Stimulated activated memory B cell treated with anti-CD40 and anti-IgM and Interleukin-4, amounts not matched to agents 10 μg/mL and 1 μg/mL and 100 μg/mL, for 72 hours (primary cell): ENCODE measurements around the gene LPIN2.
A peak's percentile ranks its signal among the peaks of the same experiment; 100 is the strongest.
"Not testable (repeated sequence)": the region's sequence is repeated elsewhere in the genome, so short reads cannot be mapped to it uniquely, and the experiment has no call there.

ENCODE experiments used
- ATAC-seq: fragments of 150-1000 bp; cut with Tn5 transposase; 2 replicates; pipeline ENCODE4 v1.10.0; 2021
- H3K27ac Mint-ChIP-seq: one replicate; pipeline ENCODE4 v1.8.0; 2022; ENCODE audit warnings: mild to moderate bottlenecking, mixed read lengths
- H3K27me3 Mint-ChIP-seq: one replicate; pipeline ENCODE4 v1.8.0; 2022; ENCODE audit warnings: mixed read lengths
- H3K36me3 Mint-ChIP-seq: one replicate; pipeline ENCODE4 v1.8.0; 2022; ENCODE audit warnings: mixed read lengths
- H3K4me1 Mint-ChIP-seq: one replicate; pipeline ENCODE4 v1.8.0; 2022; ENCODE audit warnings: mixed read lengths
- H3K4me3 Mint-ChIP-seq: one replicate; pipeline ENCODE4 v1.8.0; 2022; ENCODE audit warnings: mild to moderate bottlenecking, moderate library complexity, mixed read lengths
- H3K9me3 Mint-ChIP-seq: one replicate; pipeline ENCODE4 v1.8.0; 2022; ENCODE audit warnings: mixed read lengths

Gene LPIN2

GRCh38 chr18:3051718-3052410 is 38.9 kb upstream of the LPIN2 start:
- H3K36me3 Mint-ChIP-seq, result peaks cover 6% of the 10 kb centered on the region
- H3K4me3 Mint-ChIP-seq, result no peak overlapping the region
- no peaks in the 10 kb centered on the region for H3K4me1 Mint-ChIP-seq
- H3K27me3 Mint-ChIP-seq, result peaks cover 26% of the 10 kb centered on the region
- no peak for ATAC-seq
- peaks cover 10% of the 10 kb centered on the region for H3K9me3 Mint-ChIP-seq
- no peak overlapping the region for H3K27ac Mint-ChIP-seq

- H3K4me3 Mint-ChIP-seq, H3K27ac Mint-ChIP-seq, H3K9me3 Mint-ChIP-seq, ATAC-seq, H3K4me1 Mint-ChIP-seq, H3K36me3 Mint-ChIP-seq: not testable (repeated sequence)
- H3K27me3 Mint-ChIP-seq, result peaks cover 18% of the 10 kb centered on the region
Measured at GRCh38 chr18:3049897-3050454, 37.0 kb upstream of the LPIN2 start.

- no peaks in the 10 kb centered on the region for H3K36me3 Mint-ChIP-seq
- peaks cover 6% of the 10 kb centered on the region for H3K4me1 Mint-ChIP-seq
- H3K27me3 Mint-ChIP-seq, result peaks cover 9% of the 10 kb centered on the region
- H3K4me3 Mint-ChIP-seq, result no peak overlapping the region
- no peak for ATAC-seq
- H3K27ac Mint-ChIP-seq, result no peak overlapping the region
- peaks cover 6% of the 10 kb centered on the region for H3K9me3 Mint-ChIP-seq
Measured at GRCh38 chr18:3048820-3049349, 35.9 kb upstream of the LPIN2 start.

GRCh38 chr18:3048121-3048520 is 35.2 kb upstream of the LPIN2 start:
- no peak for ATAC-seq
- H3K4me3 Mint-ChIP-seq, result no peak overlapping the region
- no peak overlapping the region for H3K27ac Mint-ChIP-seq
- H3K27me3 Mint-ChIP-seq, result peaks cover 2% of the 10 kb centered on the region
- H3K9me3 Mint-ChIP-seq, result peaks cover under 1% of the 10 kb centered on the region
- peaks cover 6% of the 10 kb centered on the region for H3K4me1 Mint-ChIP-seq
- H3K36me3 Mint-ChIP-seq, result no peaks in the 10 kb centered on the region

GRCh38 chr18:3046216-3046808 is 33.4 kb upstream of the LPIN2 start:
- Mint-ChIP-seq H3K4me1 (peaks cover 6% of the 10 kb centered on the region), H3K9me3 (no peaks in the 10 kb centered on the region), H3K27ac (no peak overlapping the region), H3K27me3 (no peaks in the 10 kb centered on the region), H3K36me3 (no peaks in the 10 kb centered on the region), H3K4me3 (no peak overlapping the region)
- no peak for ATAC-seq

GRCh38 chr18:3044931-3045698 is 32.2 kb upstream of the LPIN2 start:
- no peak overlapping the region for H3K4me3 Mint-ChIP-seq
- no peak overlapping the region for H3K27ac Mint-ChIP-seq
- H3K36me3 Mint-ChIP-seq, result no peaks in the 10 kb centered on the region
- peaks cover 6% of the 10 kb centered on the region for H3K4me1 Mint-ChIP-seq
- no peaks in the 10 kb centered on the region for H3K27me3 Mint-ChIP-seq
- ATAC-seq, result no peak
- no peaks in the 10 kb centered on the region for H3K9me3 Mint-ChIP-seq

- no peak for ATAC-seq
- Mint-ChIP-seq H3K27me3 (no peaks in the 10 kb centered on the region), H3K36me3 (no peaks in the 10 kb centered on the region), H3K9me3 (no peaks in the 10 kb centered on the region), H3K27ac (no peak overlapping the region), H3K4me3 (no peak overlapping the region), H3K4me1 (peaks cover 11% of the 10 kb centered on the region)
Measured at GRCh38 chr18:3042379-3042778, 29.4 kb upstream of the LPIN2 start.

GRCh38 chr18:3041843-3042242 is 28.9 kb upstream of the LPIN2 start:
- H3K36me3 Mint-ChIP-seq, result no peaks in the 10 kb centered on the region
- ATAC-seq, result no peak
- no peak overlapping the region for H3K27ac Mint-ChIP-seq
- no peak overlapping the region for H3K4me3 Mint-ChIP-seq
- no peaks in the 10 kb centered on the region for H3K9me3 Mint-ChIP-seq
- peaks cover 13% of the 10 kb centered on the region for H3K4me1 Mint-ChIP-seq
- no peaks in the 10 kb centered on the region for H3K27me3 Mint-ChIP-seq

- H3K27me3 Mint-ChIP-seq, result no peaks in the 10 kb centered on the region
- H3K4me3 Mint-ChIP-seq, result no peak overlapping the region
- peaks cover 13% of the 10 kb centered on the region for H3K4me1 Mint-ChIP-seq
- no peaks in the 10 kb centered on the region for H3K9me3 Mint-ChIP-seq
- H3K27ac Mint-ChIP-seq, result no peak overlapping the region
- H3K36me3 Mint-ChIP-seq, result no peaks in the 10 kb centered on the region
- no peak for ATAC-seq
Measured at GRCh38 chr18:3040881-3041280, 27.9 kb upstream of the LPIN2 start.

GRCh38 chr18:3040173-3040572 is 27.2 kb upstream of the LPIN2 start:
- H3K36me3 Mint-ChIP-seq, result no peaks in the 10 kb centered on the region
- ATAC-seq, result no peak
- no peak overlapping the region for H3K4me3 Mint-ChIP-seq
- H3K4me1 Mint-ChIP-seq, result peaks cover 11% of the 10 kb centered on the region
- no peak overlapping the region for H3K27ac Mint-ChIP-seq
- H3K27me3 Mint-ChIP-seq, result no peaks in the 10 kb centered on the region
- no peaks in the 10 kb centered on the region for H3K9me3 Mint-ChIP-seq

GRCh38 chr18:3037423-3037915 is 24.5 kb upstream of the LPIN2 start:
- peaks cover 6% of the 10 kb centered on the region for H3K4me1 Mint-ChIP-seq
- H3K27me3 Mint-ChIP-seq, result no peaks in the 10 kb centered on the region
- H3K9me3 Mint-ChIP-seq, result no peaks in the 10 kb centered on the region
- no peaks in the 10 kb centered on the region for H3K36me3 Mint-ChIP-seq
- peak; percentile 85 for ATAC-seq
- no peak overlapping the region for H3K4me3 Mint-ChIP-seq
- H3K27ac Mint-ChIP-seq, result peak overlapping the region; percentile 74

- H3K27ac Mint-ChIP-seq, result peak overlapping the region; percentile 40
- H3K9me3 Mint-ChIP-seq, result no peaks in the 10 kb centered on the region
- H3K27me3 Mint-ChIP-seq, result no peaks in the 10 kb centered on the region
- H3K4me1 Mint-ChIP-seq, result peaks cover 6% of the 10 kb centered on the region
- H3K36me3 Mint-ChIP-seq, result no peaks in the 10 kb centered on the region
- H3K4me3 Mint-ChIP-seq, result no peak overlapping the region
- ATAC-seq, result no peak
Measured at GRCh38 chr18:3036108-3036507, 23.2 kb upstream of the LPIN2 start.

- H3K9me3 Mint-ChIP-seq, result no peaks in the 10 kb centered on the region
- peaks cover 6% of the 10 kb centered on the region for H3K4me1 Mint-ChIP-seq
- no peaks in the 10 kb centered on the region for H3K36me3 Mint-ChIP-seq
- ATAC-seq, result no peak
- H3K4me3 Mint-ChIP-seq, result no peak overlapping the region
- H3K27me3 Mint-ChIP-seq, result no peaks in the 10 kb centered on the region
- H3K27ac Mint-ChIP-seq, result peak overlapping the region; percentile 40
Measured at GRCh38 chr18:3035635-3036034, 22.7 kb upstream of the LPIN2 start.

- Mint-ChIP-seq H3K4me1 (peaks cover 11% of the 10 kb centered on the region), H3K4me3 (no peak overlapping the region), H3K27ac (no peak overlapping the region), H3K36me3 (no peaks in the 10 kb centered on the region), H3K9me3 (no peaks in the 10 kb centered on the region), H3K27me3 (no peaks in the 10 kb centered on the region)
- ATAC-seq, result no peak
Measured at GRCh38 chr18:3032721-3033120, 19.8 kb upstream of the LPIN2 start.

- Mint-ChIP-seq H3K4me1 (peaks cover 6% of the 10 kb centered on the region), H3K9me3 (no peaks in the 10 kb centered on the region), H3K4me3 (no peak overlapping the region), H3K27ac (no peak overlapping the region), H3K36me3 (no peaks in the 10 kb centered on the region), H3K27me3 (no peaks in the 10 kb centered on the region)
- no peak for ATAC-seq
Measured at GRCh38 chr18:3029215-3029952, 16.4 kb upstream of the LPIN2 start.
